Islet precursor cell (in vitro differentiated cells): Measurements from ENCODE around the gene FMNL2.
"Not testable (repeated sequence)": the region's sequence is repeated elsewhere in the genome, so short reads cannot be mapped to it uniquely, and the experiment has no call there.

ENCODE experiments used
- DNase-seq: peaks from one replicate; pipeline ENCODE4 v3.0.0-alpha.2; 2018

The FMNL2 gene

GRCh38 chr2:152499896-152500735, 165.1 kb downstream of the FMNL2 start:
- DNase-seq, result no peak

GRCh38 chr2:152500772-152501171, 165.8 kb downstream of the FMNL2 start:
- DNase-seq, result no peak

- DNase-seq, result no peak
Measured at GRCh38 chr2:152501666-152502065, 166.7 kb downstream of the FMNL2 start.

GRCh38 chr2:152504618-152505017, 169.6 kb downstream of the FMNL2 start:
- no peak for DNase-seq

GRCh38 chr2:152505495-152505906, 170.5 kb downstream of the FMNL2 start:
- DNase-seq, result peak; percentile 78

GRCh38 chr2:152506843-152507242, 171.9 kb downstream of the FMNL2 start:
- DNase-seq, result no peak

- DNase-seq, result no peak
Measured at GRCh38 chr2:152507907-152508306, 172.9 kb downstream of the FMNL2 start.

DNA sequence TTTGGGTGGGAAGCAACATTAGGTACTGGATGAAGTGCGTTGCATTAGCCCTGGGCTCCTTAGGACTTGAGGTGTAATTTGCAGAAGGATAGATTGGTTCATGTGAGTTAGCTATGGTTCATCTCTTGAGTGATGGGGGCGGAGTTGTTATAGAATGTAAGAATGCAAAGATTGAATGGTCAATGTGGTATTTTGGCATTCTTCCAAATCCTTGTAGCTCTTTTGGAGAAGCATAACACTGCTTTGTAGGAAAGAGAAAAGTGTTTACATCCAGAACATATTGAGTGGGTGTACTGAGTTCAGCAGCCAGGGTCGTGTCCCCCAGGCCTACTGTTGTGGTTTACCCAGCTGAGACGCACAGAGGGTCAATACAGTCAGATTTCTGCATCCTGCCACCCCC, 173.5 kb downstream of the FMNL2 start:
- DNase-seq, result no peak

- DNase-seq, result no peak
Measured at GRCh38 chr2:152509772-152510491, 175.0 kb downstream of the FMNL2 start.

GRCh38 chr2:152510621-152511020, 175.6 kb downstream of the FMNL2 start:
- DNase-seq, result no peak

GRCh38 chr2:152511981-152512380, 177.0 kb downstream of the FMNL2 start:
- DNase-seq, result no peak

GRCh38 chr2:152513029-152513428, 178.1 kb downstream of the FMNL2 start:
- DNase-seq, result no peak

DNA sequence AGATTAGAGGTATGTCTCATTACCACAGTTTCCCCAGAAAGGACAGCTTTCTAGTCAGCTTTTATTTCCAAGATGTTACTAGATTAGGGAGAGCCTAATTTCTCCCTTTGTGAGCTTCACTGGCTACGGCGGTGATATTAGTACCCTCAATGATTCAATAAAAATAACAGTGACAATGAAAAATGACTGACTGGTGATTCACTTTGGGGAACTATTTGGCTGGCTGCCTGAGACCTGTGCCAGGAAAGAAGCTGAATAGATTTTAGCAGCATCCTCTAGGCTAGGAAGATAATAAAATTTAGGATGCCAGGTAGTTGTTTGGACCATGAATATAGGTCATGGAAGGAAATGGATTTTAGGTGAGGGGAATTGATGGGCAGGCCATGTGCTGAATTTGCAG, 178.7 kb downstream of the FMNL2 start:
- DNase-seq, result no peak

DNA sequence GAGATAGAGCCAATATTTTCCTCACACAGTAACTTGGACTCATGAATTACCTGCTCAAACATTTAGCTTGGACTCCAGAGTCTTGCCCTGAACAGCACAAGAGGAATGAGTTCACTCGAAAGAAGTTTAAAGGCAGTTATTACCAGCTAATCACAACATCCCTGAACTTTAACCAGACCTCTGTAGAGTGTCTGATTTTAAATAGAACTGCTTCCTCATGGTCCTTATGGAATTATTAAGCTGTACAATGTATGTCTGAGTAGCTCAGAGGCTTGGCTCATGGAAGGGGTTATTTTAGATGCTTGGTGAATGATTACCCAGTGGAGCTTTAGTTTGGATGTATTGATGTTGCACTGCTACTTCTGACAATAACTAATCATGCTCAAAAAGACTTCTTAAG, 183.1 kb downstream of the FMNL2 start:
- DNase-seq, result no peak

DNA sequence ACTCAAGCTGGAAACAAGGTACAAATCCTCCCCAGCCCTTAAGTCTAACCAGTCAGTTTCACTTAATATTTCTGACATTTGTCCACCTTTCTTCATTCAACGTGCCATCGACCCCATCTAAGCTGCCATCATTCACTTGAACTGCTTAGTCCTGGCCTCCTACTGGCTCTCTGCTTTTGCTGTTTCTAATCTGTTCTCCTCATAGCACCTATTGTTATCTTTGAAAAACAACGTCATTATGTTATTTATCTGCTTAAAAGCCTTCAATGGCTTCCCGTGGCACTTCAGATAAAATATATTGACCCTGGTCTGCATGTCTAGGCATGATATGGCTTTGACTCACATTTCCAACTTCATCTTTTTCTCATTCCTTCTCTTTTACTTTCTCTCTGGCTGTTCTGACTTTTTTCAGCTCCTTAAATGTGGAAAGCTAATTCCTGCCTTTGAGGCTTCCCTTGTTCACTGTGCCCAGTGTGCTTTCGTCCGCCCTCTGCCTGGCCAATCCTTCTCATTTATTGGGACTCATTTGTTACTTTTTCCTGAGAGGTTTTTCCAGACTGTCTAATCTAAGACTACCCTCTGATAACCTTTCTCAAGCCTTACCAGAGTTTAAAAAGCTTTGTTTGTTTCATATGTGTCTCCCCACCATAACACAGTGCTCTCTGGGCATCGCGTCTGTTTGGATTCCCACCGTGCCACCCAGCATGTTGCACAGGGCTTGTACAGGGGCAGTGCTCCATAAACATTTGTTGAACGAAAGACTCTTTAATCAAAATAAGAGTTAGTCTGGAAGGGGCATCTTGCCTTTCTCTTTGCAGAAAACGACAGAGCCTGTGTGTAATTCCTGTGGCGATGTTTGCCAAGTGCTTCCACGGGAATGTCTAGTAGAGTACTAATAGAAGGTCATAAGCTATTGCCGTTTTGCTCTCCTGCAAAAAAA, 183.9 kb downstream of the FMNL2 start:
- no peak for DNase-seq

DNA sequence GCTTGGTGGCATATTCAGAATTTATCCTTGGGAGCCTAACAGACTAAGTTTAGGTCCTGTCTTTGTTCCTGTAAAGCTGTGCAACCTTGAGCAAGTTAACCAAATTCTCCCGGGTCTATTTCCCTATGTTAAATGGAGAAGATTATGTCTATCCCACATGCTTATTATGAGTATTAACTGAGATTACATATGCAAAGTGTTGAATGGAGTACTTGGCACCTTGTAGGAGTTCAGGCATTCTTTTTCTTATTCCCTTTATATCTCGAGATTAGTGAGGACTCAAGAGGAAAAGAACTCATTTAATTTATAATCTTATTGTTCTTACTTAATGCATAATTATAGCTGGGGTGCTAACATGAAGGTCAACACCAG, 184.6 kb downstream of the FMNL2 start:
- no peak for DNase-seq

- DNase-seq, result no peak
Measured at GRCh38 chr2:152520759-152521158, 185.8 kb downstream of the FMNL2 start.

DNA sequence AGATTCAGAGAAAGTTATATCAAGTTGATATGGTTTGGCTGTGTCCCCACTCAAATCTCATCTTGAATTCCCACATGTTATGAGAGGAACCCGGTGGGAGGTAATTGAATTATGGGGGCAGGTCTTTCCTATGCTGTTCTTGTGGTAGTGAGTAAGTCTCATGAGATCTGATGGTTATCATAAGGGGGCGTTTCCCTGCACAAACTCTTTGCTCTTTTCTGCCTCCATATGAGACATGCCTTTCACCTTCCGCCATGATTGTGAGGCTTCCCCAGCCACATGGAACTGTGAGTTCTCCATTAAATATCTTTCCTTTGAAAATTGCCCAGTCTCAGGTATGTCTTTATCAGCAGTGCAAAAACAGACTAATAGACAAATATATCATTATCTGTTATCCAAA, 187.5 kb downstream of the FMNL2 start:
- not testable (repeated sequence) for DNase-seq

DNA sequence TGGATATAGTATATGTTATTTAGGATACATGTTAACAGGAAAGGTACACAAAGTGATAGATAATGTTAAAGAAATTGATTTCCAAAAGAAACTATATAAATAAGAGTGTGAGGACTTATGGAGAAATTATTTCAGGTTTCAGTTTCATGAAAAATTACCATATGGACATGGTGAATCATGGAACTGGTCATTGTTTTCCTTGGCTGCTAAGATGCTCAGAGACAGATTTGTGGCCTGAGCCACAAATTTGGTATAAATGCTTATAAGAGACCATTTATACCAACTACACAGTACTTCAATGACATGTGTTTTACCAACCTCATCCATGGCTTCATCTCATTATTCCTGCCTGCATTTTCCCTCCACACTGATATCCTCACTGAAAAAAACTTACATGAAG, 188.1 kb downstream of the FMNL2 start:
- no peak for DNase-seq

DNA sequence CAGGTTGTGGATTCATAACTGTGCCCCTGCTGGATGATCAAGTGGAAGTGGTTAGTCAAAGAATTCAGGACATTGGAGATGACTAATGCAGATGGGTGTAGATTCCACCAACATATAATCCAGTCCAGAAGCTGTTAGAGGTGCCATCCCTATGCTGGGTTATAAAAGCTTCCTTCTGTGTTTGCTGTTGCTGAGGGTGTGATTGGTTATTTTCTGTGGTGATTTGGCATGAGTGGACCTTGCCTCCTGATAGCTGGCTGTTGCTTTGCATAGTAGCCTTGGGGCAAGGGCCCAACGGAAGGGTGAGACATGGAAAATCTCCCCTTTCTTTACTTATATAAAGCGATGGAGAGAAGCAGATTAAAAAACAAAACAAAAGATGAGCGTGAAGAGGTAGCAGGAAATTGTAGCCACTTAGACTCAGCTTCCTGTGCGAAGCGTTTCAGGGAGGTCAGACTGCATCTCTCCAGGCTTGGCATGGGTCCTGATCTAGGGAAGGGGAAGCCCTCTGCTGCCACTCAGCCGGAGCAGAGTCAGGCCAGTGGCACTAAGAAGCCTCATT, 190.4 kb downstream of the FMNL2 start:
- DNase-seq, result no peak

- no peak for DNase-seq
Measured at GRCh38 chr2:152529420-152530115, 194.6 kb downstream of the FMNL2 start.

GRCh38 chr2:152532241-152532640, 197.3 kb downstream of the FMNL2 start:
- DNase-seq, result no peak
